Uterus (tissue), 4 donors: ENCODE measurements around the gene C14orf180. TPM values are rescaled to one million over a fixed set of nuclear protein-coding genes. Genes with fewer than 3 reads are reported as not detected.

Experiments
- DNase-seq, 2 donors: peaks; one replicate each; pipeline ENCODE4 v3.0.0-alpha.2; 2019 to 2020
- H3K27ac ChIP-seq, 2 donors: fragments of 200-600 bp; sonication (generic); 1 replicate in 1 of 2; 2 replicates in 1 of 2; pipeline ENCODE4 v1.5.1; 2016 to 2018
- H3K27me3 ChIP-seq, 2 donors: fragments of 200-600 bp; sonication (generic); one replicate each; pipeline ENCODE4 v1.5.1; 2018 to 2019; ENCODE audit warnings: control low read depth in 1 of 2
- H3K36me3 ChIP-seq, 2 donors: fragments of 200-600 bp; sonication (generic); one replicate each; pipeline ENCODE4 v1.5.1; 2019; ENCODE audit warnings: control low read depth in 1 of 2
- H3K4me1 ChIP-seq, 2 donors: fragments of 200-600 bp; sonication (generic); one replicate each; pipeline ENCODE4 v1.5.1; 2018 to 2019; ENCODE audit warnings: control low read depth in 1 of 2
- H3K4me3 ChIP-seq, 2 donors: fragments of 200-600 bp; sonication (generic); 1 replicate in 1 of 2; 2 replicates in 1 of 2; pipeline ENCODE4 v1.5.1; 2018 to 2019; ENCODE audit warnings: mild to moderate bottlenecking in 1 of 2
- H3K9me3 ChIP-seq, 2 donors: fragments of 200-600 bp; sonication (generic); one replicate each; pipeline ENCODE4 v1.5.1; 2019; ENCODE audit warnings: control low read depth in 1 of 2
- POLR2A ChIP-seq, 2 donors: fragments of 450-650 bp; IDR thresholded peaks; one replicate each; pipeline ENCODE4 v1.6.1; 2016; ENCODE audit warnings: antibody characterized with exemption in 2 of 2, mild to moderate bottlenecking in 1 of 2, moderate library complexity in 1 of 2
- intact Hi-C: fragments of 100-400 bp; cut with DNase I; formaldehyde crosslinking; loops from one replicate; pipeline ENCODE4 v1.15.1; 2023; ENCODE audit warnings: low total_unique reads
- total RNA-seq, 4 donors: library from RNA; depleted of rRNA in 3 of 4; stranded (reverse); fragments of >200 nt in 3 of 4; gene quantifications; one replicate each; pipeline versions ENCODE4 v1.1.0 to v1.2.4, GENCODE V29; 2014 to 2023
- TF ChIP-seq, protein P1 (sequence below), 4 experiments: fragments of 200-600 bp in 2 of 4; fragments of 450-650 bp in 2 of 4; sonication (generic) in 2 of 4; IDR thresholded peaks; one replicate each; pipeline ENCODE4 v1.5.1; 2016 to 2019; ENCODE audit warnings: antibody characterized with exemption in 4 of 4, mild to moderate bottlenecking in 2 of 4, moderate library complexity in 1 of 4
- donor health status: DM: yes; HTN: yes; CAD: no.

Gene C14orf180
- total RNA-seq, 4 donors from 2014 or later = 0.21 to 2.1 (median 0.26) TPM; not detected in 1

DNA sequence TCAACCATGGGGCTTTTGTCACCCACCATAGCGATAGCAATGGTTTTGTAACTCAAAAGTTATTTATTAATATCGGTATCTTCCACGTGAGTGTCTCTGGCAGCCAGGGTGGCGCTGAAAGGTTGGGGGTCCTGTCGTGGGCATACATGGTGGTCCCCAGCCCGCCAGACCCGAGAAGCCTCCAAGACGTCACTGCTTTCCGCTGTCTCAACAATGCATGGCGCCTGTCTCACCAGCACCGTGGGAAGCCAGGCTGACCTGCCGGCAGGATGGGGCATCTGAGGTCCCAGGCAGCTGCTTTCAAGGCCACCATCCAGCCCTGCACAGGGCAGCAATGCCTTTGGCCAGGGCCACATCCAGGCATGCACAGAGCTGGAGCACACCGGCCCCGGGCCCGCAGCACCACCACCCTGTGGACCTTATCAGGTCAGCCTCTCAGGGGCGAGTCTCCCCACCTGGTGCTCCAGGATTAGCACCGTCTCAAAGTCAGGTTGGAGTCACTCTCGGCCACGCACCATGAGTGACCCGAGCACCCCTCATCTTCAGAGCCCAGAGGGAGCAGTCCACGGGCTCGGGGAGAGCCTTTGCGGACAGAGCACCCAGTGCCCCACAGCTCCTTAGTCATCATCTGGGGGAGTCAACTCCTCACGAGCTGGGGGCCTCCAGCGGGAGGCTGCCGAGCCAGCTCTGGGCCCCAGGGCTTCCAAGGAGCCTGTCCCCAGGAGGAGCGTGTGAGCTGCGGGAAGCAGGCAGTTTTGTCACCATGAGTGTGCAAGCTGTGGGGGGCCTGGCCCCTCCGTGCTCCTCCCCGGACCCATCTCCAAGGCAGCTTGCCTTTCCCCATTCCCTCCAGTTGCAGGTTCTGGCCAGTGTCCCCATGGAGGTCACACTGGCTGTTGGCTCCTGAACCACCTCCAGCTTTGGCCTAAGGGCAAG is 14.6 kb upstream of the C14orf180 start:
- intact Hi-C loops = loop anchor here (10.0 kb wide), 1 partner anchor 430 kb away; the partner anchor contains the start of gene KIF26A
- no peak for TF ChIP-seq POLR2A (IDR thresholded peaks at IDR 0.05)
- TF ChIP-seq, protein P1, sequence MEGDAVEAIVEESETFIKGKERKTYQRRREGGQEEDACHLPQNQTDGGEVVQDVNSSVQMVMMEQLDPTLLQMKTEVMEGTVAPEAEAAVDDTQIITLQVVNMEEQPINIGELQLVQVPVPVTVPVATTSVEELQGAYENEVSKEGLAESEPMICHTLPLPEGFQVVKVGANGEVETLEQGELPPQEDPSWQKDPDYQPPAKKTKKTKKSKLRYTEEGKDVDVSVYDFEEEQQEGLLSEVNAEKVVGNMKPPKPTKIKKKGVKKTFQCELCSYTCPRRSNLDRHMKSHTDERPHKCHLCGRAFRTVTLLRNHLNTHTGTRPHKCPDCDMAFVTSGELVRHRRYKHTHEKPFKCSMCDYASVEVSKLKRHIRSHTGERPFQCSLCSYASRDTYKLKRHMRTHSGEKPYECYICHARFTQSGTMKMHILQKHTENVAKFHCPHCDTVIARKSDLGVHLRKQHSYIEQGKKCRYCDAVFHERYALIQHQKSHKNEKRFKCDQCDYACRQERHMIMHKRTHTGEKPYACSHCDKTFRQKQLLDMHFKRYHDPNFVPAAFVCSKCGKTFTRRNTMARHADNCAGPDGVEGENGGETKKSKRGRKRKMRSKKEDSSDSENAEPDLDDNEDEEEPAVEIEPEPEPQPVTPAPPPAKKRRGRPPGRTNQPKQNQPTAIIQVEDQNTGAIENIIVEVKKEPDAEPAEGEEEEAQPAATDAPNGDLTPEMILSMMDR (IDR thresholded peaks at IDR 0.05) = no peak
- Histone ChIP-seq H3K4me3 (no peak overlapping the region), H3K9me3 (no peaks in the 10 kb centered on the region), H3K27me3 (peaks cover 0 to 9% of the 10 kb centered on the region in 2 donors), H3K4me1 (no peaks in the 10 kb centered on the region), H3K36me3 (no peaks in the 10 kb centered on the region), H3K27ac (no peak overlapping the region)
- DNase-seq = no peak

DNA sequence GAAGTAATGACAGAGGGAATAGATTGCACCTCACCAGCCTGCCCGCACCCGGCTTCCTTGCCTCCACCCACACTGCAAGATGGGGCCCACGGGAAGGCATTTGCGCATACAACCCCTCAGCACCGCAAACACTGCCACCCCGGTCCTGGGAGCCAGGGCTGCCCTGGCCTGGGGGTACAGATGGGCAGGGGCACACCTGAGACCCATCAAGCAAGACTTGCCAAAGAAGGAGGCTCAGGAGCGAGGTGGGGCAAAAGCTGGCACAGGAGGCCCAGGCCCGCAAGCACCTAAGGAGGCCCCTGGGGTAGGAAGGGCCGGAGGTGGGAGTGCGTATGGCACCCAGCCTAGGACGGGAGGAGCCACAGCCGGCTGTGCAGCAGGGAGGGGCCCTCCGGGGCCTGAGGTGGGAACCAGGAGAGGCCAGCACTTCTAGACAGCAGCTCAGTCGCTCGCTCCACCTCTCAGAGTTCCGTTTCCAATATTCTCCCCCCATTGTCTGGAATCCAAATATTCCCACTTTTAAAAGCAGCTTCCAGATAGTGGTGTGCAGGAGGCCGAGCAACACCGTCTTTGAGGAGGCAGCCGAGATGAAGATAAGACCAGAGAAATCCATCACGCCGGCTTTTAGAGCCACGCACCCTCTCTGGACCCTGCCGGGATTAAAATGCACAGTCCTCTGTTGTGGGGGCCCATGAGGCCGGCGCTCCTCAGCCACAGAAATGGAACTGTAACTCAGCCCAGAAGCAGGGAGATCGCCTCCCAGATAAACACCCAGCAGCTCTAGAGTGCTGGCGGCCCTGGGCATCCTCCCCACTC is 12.2 kb upstream of the C14orf180 start:
- Histone ChIP-seq H3K4me1 (no peaks in the 10 kb centered on the region), H3K27me3 (peaks cover 0 to 9% of the 10 kb centered on the region in 2 donors), H3K9me3 (no peaks in the 10 kb centered on the region), H3K27ac (no peak overlapping the region), H3K36me3 (no peaks in the 10 kb centered on the region), H3K4me3 (no peak overlapping the region)
- intact Hi-C loops = loop anchor here (10.0 kb wide), 1 partner anchor 433 kb away; the partner anchor contains the start of gene KIF26A
- DNase-seq = no peak
- TF ChIP-seq POLR2A (IDR thresholded peaks at IDR 0.05) = no peak
- TF ChIP-seq, protein P1 (IDR thresholded peaks at IDR 0.05) = no peak

DNA sequence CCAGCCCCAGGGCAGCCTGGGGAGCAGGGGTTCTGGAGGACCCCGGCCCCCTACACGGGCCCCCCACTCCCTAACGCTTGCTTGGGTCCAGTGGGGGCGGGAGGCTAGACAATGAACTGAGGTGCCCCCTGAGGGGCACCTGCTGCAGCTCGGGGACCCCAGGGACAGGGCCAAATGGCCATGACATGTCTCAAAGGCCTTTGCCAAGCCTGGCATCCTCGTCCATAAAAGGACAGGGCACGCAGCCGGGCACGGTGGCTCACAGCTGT is 11.7 kb upstream of the C14orf180 start:
- Histone ChIP-seq H3K4me3 (no peak overlapping the region), H3K27me3 (peaks cover 0 to 9% of the 10 kb centered on the region in 2 donors), H3K36me3 (no peaks in the 10 kb centered on the region), H3K4me1 (no peaks in the 10 kb centered on the region), H3K27ac (no peak overlapping the region), H3K9me3 (no peaks in the 10 kb centered on the region)
- TF ChIP-seq, protein P1 (IDR thresholded peaks at IDR 0.05) = no peak
- TF ChIP-seq POLR2A (IDR thresholded peaks at IDR 0.05) = no peak
- intact Hi-C loops = loop anchor here (10.0 kb wide), 1 partner anchor 433 kb away; the partner anchor contains the start of gene KIF26A
- no peak for DNase-seq

DNA sequence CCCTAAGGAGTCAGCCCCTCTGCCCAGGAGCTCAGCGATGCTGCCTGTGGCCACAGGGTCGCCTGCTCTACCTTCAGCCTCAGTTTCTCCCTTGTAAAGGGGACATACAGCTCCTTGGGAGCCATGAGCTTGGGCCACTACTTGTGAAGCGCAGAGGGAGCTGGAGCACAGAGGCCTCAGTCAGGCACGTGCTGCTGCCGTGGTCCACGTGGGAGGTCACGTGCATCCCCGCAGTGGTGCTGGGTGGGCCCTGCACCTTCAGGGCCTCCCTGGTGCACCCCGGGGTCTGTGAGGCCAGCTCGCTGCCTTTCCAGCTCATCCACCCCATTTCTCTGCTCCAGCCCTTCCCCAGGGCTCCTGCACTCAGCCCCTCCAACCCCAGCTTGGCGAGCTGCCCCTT is 10.9 kb upstream of the C14orf180 start:
- no peaks in the 10 kb centered on the region for H3K36me3 ChIP-seq
- intact Hi-C loops = loop anchor here (10.0 kb wide), 1 partner anchor 434 kb away; the partner anchor contains the start of gene KIF26A
- H3K4me3 ChIP-seq = no peak overlapping the region
- peaks cover 0 to 9% of the 10 kb centered on the region in 2 donors for H3K27me3 ChIP-seq
- no peak for TF ChIP-seq POLR2A (IDR thresholded peaks at IDR 0.05)
- TF ChIP-seq, protein P1 (IDR thresholded peaks at IDR 0.05) = no peak
- DNase-seq = no peak
- no peaks in the 10 kb centered on the region for H3K9me3 ChIP-seq
- no peak overlapping the region for H3K27ac ChIP-seq
- no peaks in the 10 kb centered on the region for H3K4me1 ChIP-seq
